K562 (cell line): Measurements from ENCODE around the gene SLC35F4. TPM values are rescaled to one million over a fixed set of nuclear protein-coding genes. Genes with fewer than 3 reads are reported as not detected.

Experiments
- ATAC-seq: fragments of 200-7000 bp; cut with Tn5 transposase; 3 replicates; pipeline ENCODE4 v1.9.1; 2020; ENCODE audit warnings: moderate library complexity
- BruUV-seq: library from RNA; stranded (reverse); fragments of 400-500 nt; replicated peaks from 2 replicates; lab custom pipeline; 2021; lab: Mats Ljungman, UMichigan
- CTCF ChIA-PET: fragments of 300-600 bp; formaldehyde crosslinking; extraction: SDS; loops from one replicate; lab custom pipeline; 2021; ENCODE audit warnings: low intra/inter-chr PET ratio; lab: Yijun Ruan, JAX
- POLR2A ChIA-PET: fragments of 300-600, 350-650 bp; sonication (Branson Sonifier 250); formaldehyde crosslinking; extraction: SDS; loops from one replicate; lab custom pipeline; 2021; ENCODE audit warnings: antibody characterized with exemption, inconsistent platforms; lab: Yijun Ruan, JAX
- DNase-seq, 4 experiments: peaks; one replicate each; pipeline versions ENCODE4 v3.0.0 to v3.0.0-alpha.2; 2011 to 2018; ENCODE audit warnings: low spot score in 3 of 4, mixed read lengths in 3 of 4; ENCODE audit errors: extremely low read depth in 1 of 4
- FAIRE-seq: peaks from 2 replicates; lab custom pipeline; 2011; peaks lifted over from hg19 to GRCh38; lab: Jason Lieb, UNC
- H2AFZ ChIP-seq: 2 replicates; pipeline ENCODE4 v1.6.0; 2011; ENCODE audit warnings: low read depth, low read length, control low read depth, inconsistent platforms
- H3K27ac ChIP-seq: fragments of 200-600 bp; 3 replicates; pipeline ENCODE4 v1.8.0; 2011; ENCODE audit warnings: low read depth, mild to moderate bottlenecking, control low read depth, inconsistent platforms, low read length, moderate library complexity, mixed read lengths; ENCODE audit errors: extremely low read depth
- H3K27me3 ChIP-seq, 2 experiments: fragments of 300-600 bp in 1 of 2; 2 replicates in 1 of 2; 3 replicates in 1 of 2; pipeline versions ENCODE4 v1.6.0 to v1.8.0; 2011; ENCODE audit warnings: inconsistent platforms in 2 of 2, low read length in 2 of 2, mild to moderate bottlenecking in 1 of 2, mixed read lengths in 1 of 2, moderate library complexity in 1 of 2; ENCODE audit not compliant: control insufficient read depth in 2 of 2, insufficient read depth in 2 of 2
- H3K36me3 ChIP-seq: fragments of 300-600 bp; 3 replicates; pipeline ENCODE4 v1.8.0; 2011; ENCODE audit warnings: mild to moderate bottlenecking, low read length, inconsistent platforms; ENCODE audit not compliant: control insufficient read depth, insufficient read depth
- H3K4me1 ChIP-seq, 2 experiments: fragments of 200-600 bp in 1 of 2; replicated peaks in 1 of 2; 2 replicates in 1 of 2; 3 replicates in 1 of 2; pipeline versions ENCODE4 v1.5.1 to v1.8.0; 2011; ENCODE audit warnings: inconsistent platforms in 2 of 2, low read length in 2 of 2, mild to moderate bottlenecking in 1 of 2, mixed read lengths in 1 of 2, moderate library complexity in 1 of 2; ENCODE audit not compliant: control insufficient read depth in 2 of 2, insufficient read depth in 2 of 2
- H3K4me2 ChIP-seq: 2 replicates; pipeline ENCODE4 v1.6.1; 2011; ENCODE audit warnings: low read length, control low read depth, inconsistent platforms, mixed read lengths; ENCODE audit not compliant: insufficient read depth
- H3K4me3 ChIP-seq: fragments of 200-600 bp; sonication (generic), shearing (Covaris generic); 2 replicates; pipeline ENCODE4 v1.5.1; 2016; ENCODE audit warnings: control low read depth, inconsistent platforms
- H3K79me2 ChIP-seq: fragments of 200-600 bp; 3 replicates; pipeline ENCODE4 v1.8.0; 2011; ENCODE audit warnings: low read length, inconsistent platforms; ENCODE audit not compliant: control insufficient read depth, insufficient read depth
- H3K9ac ChIP-seq, 2 experiments: 2 replicates each; pipeline versions ENCODE4 v1.6.0 to v1.6.1; 2011; ENCODE audit warnings: low read depth in 2 of 2, low read length in 2 of 2, control low read depth in 1 of 2, inconsistent platforms in 1 of 2, mild to moderate bottlenecking in 1 of 2, mixed read lengths in 1 of 2; ENCODE audit not compliant: insufficient read depth in 1 of 2
- H3K9me1 ChIP-seq: one replicate; pipeline ENCODE4 v1.6.0; 2011; ENCODE audit warnings: inconsistent platforms, mild to moderate bottlenecking, low read length, moderate library complexity; ENCODE audit not compliant: control insufficient read depth, insufficient read depth
- H3K9me3 ChIP-seq: replicated peaks from 2 replicates; pipeline ENCODE4 v1.5.1; 2011; ENCODE audit warnings: low read depth, low read length, inconsistent platforms; ENCODE audit not compliant: control insufficient read depth, insufficient read depth
- H4K20me1 ChIP-seq: replicated peaks from 2 replicates; pipeline ENCODE4 v1.6.1; 2011; ENCODE audit warnings: low read length, inconsistent platforms, mixed read lengths; ENCODE audit not compliant: control insufficient read depth, insufficient read depth
- KAT2B ChIP-seq: IDR thresholded peaks from one replicate; pipeline ENCODE4 v1.6.1; 2012; ENCODE audit warnings: low read depth, mild to moderate bottlenecking, control low read depth, inconsistent platforms, low read length, moderate library complexity
- MTA2 ChIP-seq: fragments of 450-650 bp; IDR thresholded peaks from 2 replicates; pipeline ENCODE4 v1.6.1; 2016; ENCODE audit warnings: low read depth
- SP2 ChIP-seq: IDR thresholded peaks from 2 replicates; pipeline ENCODE4 v1.6.1; 2011; ENCODE audit warnings: mild to moderate bottlenecking, low read depth, low read length, moderate library complexity; ENCODE audit not compliant: poor library complexity, severe bottlenecking; ENCODE audit errors: extremely low read depth
- ZNF146 ChIP-seq: IDR thresholded peaks from one replicate; pipeline ENCODE4 v1.6.1; 2018; ENCODE audit warnings: missing compliant biosample characterization; ENCODE audit not compliant: unreplicated experiment
- ZNF184 ChIP-seq: sonication (generic); formaldehyde crosslinking; IDR thresholded peaks from 2 replicates; pipeline ENCODE4 v1.5.0; 2020; ENCODE audit warnings: missing genetic modification reagents
- WGBS: fragments of 100-300 bp; shearing (Covaris generic); methylation state at CpG from one replicate; pipeline ENCODE4 v1.1.6; 2016; ENCODE audit warnings: low coverage, mixed read lengths; ENCODE audit not compliant: insufficient coverage; ENCODE audit errors: missing lambda C conversion rate; 5-methylcytosine and 5-hydroxymethylcytosine counted together
- in situ Hi-C: fragments of 300-500 bp; cut with MboI; formaldehyde crosslinking; loops from 4 replicates; pipeline ENCODE4 v1.15.0; 2018; ENCODE audit warnings: inconsistent platforms, mixed read lengths
- intact Hi-C: fragments of 100-400 bp; cut with micrococcal nuclease; formaldehyde crosslinking; loops from 2 replicates; pipeline ENCODE4 v1.14.2; 2022
- polyA plus RNA-seq, 8 experiments: library from polyadenylated mRNA; depleted of rRNA in 4 of 8; stranded (reverse) in 5 of 8; unstranded in 3 of 8; fragments of >200 nt; fragmentation: Nextera tagmentation in 2 of 8; fragmentation: Illumina TruSeq in 1 of 8; extraction: Ambion mirVana in 2 of 8; extraction: Trizol in 1 of 8; gene quantifications; 2 replicates each; pipeline versions ENCODE4 v1.2.1 to v1.2.3, GENCODE V29; 2011 to 2014; ENCODE audit warnings: inconsistent platforms in 1 of 8, missing spikeins in 1 of 8
- total RNA-seq, 7 experiments: library from RNA; depleted of rRNA in 6 of 7; stranded (reverse); fragments of >200 nt in 6 of 7; fragmentation: Illumina TruSeq in 2 of 7; extraction: Trizol in 2 of 7; gene quantifications; 2 replicates each; pipeline versions ENCODE4 v1.2.1 to v1.2.3, GENCODE V29; 2011 to 2021; ENCODE audit warnings: low replicate concordance in 1 of 7
- TF ChIP-seq, protein P1 (sequence below), 2 experiments: fragments of 450-650 bp in 1 of 2; sonication (generic) in 1 of 2; formaldehyde crosslinking in 1 of 2; IDR thresholded peaks; 2 replicates each; pipeline versions ENCODE4 v1.7.1 to v1.9.0; 2016 to 2022; ENCODE audit warnings: inconsistent platforms in 1 of 2, mild to moderate bottlenecking in 1 of 2, missing genetic modification reagents in 1 of 2

The SLC35F4 gene
- total and polyA plus RNA-seq, 9 of the 15 experiments (the other 6 are each of a cell fraction or from before 2014, with no cell fraction given): 0.01 TPM; not detected in 8

DNA sequence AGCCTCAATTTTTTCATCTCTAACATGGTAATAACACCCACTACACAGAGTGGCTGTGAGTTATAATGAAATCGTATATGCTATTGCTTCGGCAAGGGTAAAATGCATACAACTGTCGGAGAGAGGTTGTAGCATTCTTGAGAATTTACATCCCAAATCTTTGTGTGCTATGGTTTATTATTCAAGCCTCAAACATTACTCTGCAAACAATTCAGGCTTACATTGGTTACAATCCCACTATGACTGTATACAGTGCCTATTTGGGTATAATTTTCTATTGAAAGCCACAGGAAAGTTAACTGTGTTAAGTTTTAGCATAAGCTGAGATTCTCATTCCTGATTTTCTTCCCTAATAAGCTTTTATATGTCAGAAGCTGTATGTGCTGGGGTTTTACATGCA is 20.6 kb downstream of the SLC35F4 start:
- TF ChIP-seq KAT2B: no peak
- TF ChIP-seq SP2: no peak
- TF ChIP-seq ZNF146: no peak
- TF ChIP-seq, protein P1, sequence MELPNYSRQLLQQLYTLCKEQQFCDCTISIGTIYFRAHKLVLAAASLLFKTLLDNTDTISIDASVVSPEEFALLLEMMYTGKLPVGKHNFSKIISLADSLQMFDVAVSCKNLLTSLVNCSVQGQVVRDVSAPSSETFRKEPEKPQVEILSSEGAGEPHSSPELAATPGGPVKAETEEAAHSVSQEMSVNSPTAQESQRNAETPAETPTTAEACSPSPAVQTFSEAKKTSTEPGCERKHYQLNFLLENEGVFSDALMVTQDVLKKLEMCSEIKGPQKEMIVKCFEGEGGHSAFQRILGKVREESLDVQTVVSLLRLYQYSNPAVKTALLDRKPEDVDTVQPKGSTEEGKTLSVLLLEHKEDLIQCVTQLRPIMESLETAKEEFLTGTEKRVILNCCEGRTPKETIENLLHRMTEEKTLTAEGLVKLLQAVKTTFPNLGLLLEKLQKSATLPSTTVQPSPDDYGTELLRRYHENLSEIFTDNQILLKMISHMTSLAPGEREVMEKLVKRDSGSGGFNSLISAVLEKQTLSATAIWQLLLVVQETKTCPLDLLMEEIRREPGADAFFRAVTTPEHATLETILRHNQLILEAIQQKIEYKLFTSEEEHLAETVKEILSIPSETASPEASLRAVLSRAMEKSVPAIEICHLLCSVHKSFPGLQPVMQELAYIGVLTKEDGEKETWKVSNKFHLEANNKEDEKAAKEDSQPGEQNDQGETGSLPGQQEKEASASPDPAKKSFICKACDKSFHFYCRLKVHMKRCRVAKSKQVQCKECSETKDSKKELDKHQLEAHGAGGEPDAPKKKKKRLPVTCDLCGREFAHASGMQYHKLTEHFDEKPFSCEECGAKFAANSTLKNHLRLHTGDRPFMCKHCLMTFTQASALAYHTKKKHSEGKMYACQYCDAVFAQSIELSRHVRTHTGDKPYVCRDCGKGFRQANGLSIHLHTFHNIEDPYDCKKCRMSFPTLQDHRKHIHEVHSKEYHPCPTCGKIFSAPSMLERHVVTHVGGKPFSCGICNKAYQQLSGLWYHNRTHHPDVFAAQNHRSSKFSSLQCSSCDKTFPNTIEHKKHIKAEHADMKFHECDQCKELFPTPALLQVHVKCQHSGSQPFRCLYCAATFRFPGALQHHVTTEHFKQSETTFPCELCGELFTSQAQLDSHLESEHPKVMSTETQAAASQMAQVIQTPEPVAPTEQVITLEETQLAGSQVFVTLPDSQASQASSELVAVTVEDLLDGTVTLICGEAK (IDR thresholded peaks at IDR 0.05): no peak
- TF ChIP-seq, protein P1 (CRISPR knock-in tag; IDR thresholded peaks at IDR 0.05): no peak
- no peak for TF ChIP-seq MTA2
- no peak for TF ChIP-seq ZNF184 (CRISPR knock-in tag)
- TF ChIP-seq, all 486 proteins: peak for 0
- no peak for ATAC-seq
- Histone ChIP-seq H3K36me3 (no peaks in the 10 kb centered on the region), H2AFZ (no peak overlapping the region), H3K4me1 (no peaks in the 10 kb centered on the region), H3K4me3 (no peak overlapping the region), H3K9ac (no peak overlapping the region), H3K27me3 (no peaks in the 10 kb centered on the region), H3K9me1 (no peaks in the 10 kb centered on the region), H3K4me2 (no peak overlapping the region), H4K20me1 (no peaks in the 10 kb centered on the region), H3K9me3 (no peaks in the 10 kb centered on the region), H3K27ac (no peak overlapping the region), H3K79me2 (no peaks in the 10 kb centered on the region)
- DNase-seq: no peak
- no TSS peak for BruUV-seq
- intact Hi-C loops (no loop called here), in situ Hi-C loops (no loop called here)
- POLR2A ChIA-PET: no interaction called here
- FAIRE-seq: no peak
- CTCF ChIA-PET: no interaction called here
- 4% methylated on average over 3 of the region's 3 CpGs for WGBS
